K562 (cell line): ENCODE measurements around the gene RXFP1. TPM values are rescaled to one million over a fixed set of nuclear protein-coding genes. Genes with fewer than 3 reads are reported as not detected.

ENCODE experiments used
- ATAC-seq: fragments of 200-7000 bp; cut with Tn5 transposase; 3 replicates; pipeline ENCODE4 v1.9.1; 2020; ENCODE audit warnings: moderate library complexity
- BruUV-seq: library from RNA; stranded (reverse); fragments of 400-500 nt; replicated peaks from 2 replicates; lab custom pipeline; 2021; lab: Mats Ljungman, UMichigan
- CTCF ChIA-PET: fragments of 300-600 bp; formaldehyde crosslinking; extraction: SDS; loops from one replicate; lab custom pipeline; 2021; ENCODE audit warnings: low intra/inter-chr PET ratio; lab: Yijun Ruan, JAX
- POLR2A ChIA-PET: fragments of 300-600, 350-650 bp; sonication (Branson Sonifier 250); formaldehyde crosslinking; extraction: SDS; loops from one replicate; lab custom pipeline; 2021; ENCODE audit warnings: antibody characterized with exemption, inconsistent platforms; lab: Yijun Ruan, JAX
- DNase-seq, 4 experiments: peaks; one replicate each; pipeline versions ENCODE4 v3.0.0 to v3.0.0-alpha.2; 2011 to 2018; ENCODE audit warnings: low spot score in 3 of 4, mixed read lengths in 3 of 4; ENCODE audit errors: extremely low read depth in 1 of 4
- FAIRE-seq: peaks from 2 replicates; lab custom pipeline; 2011; peaks lifted over from hg19 to GRCh38; lab: Jason Lieb, UNC
- H2AFZ ChIP-seq: 2 replicates; pipeline ENCODE4 v1.6.0; 2011; ENCODE audit warnings: low read depth, low read length, control low read depth, inconsistent platforms
- H3K27ac ChIP-seq: fragments of 200-600 bp; 3 replicates; pipeline ENCODE4 v1.8.0; 2011; ENCODE audit warnings: low read depth, mild to moderate bottlenecking, control low read depth, inconsistent platforms, low read length, moderate library complexity, mixed read lengths; ENCODE audit errors: extremely low read depth
- H3K27me3 ChIP-seq, 2 experiments: fragments of 300-600 bp in 1 of 2; 2 replicates in 1 of 2; 3 replicates in 1 of 2; pipeline versions ENCODE4 v1.6.0 to v1.8.0; 2011; ENCODE audit warnings: inconsistent platforms in 2 of 2, low read length in 2 of 2, mild to moderate bottlenecking in 1 of 2, mixed read lengths in 1 of 2, moderate library complexity in 1 of 2; ENCODE audit not compliant: control insufficient read depth in 2 of 2, insufficient read depth in 2 of 2
- H3K36me3 ChIP-seq: fragments of 300-600 bp; 3 replicates; pipeline ENCODE4 v1.8.0; 2011; ENCODE audit warnings: mild to moderate bottlenecking, low read length, inconsistent platforms; ENCODE audit not compliant: control insufficient read depth, insufficient read depth
- H3K4me1 ChIP-seq, 2 experiments: fragments of 200-600 bp in 1 of 2; replicated peaks in 1 of 2; 2 replicates in 1 of 2; 3 replicates in 1 of 2; pipeline versions ENCODE4 v1.5.1 to v1.8.0; 2011; ENCODE audit warnings: inconsistent platforms in 2 of 2, low read length in 2 of 2, mild to moderate bottlenecking in 1 of 2, mixed read lengths in 1 of 2, moderate library complexity in 1 of 2; ENCODE audit not compliant: control insufficient read depth in 2 of 2, insufficient read depth in 2 of 2
- H3K4me2 ChIP-seq: 2 replicates; pipeline ENCODE4 v1.6.1; 2011; ENCODE audit warnings: low read length, control low read depth, inconsistent platforms, mixed read lengths; ENCODE audit not compliant: insufficient read depth
- H3K4me3 ChIP-seq: fragments of 200-600 bp; sonication (generic), shearing (Covaris generic); 2 replicates; pipeline ENCODE4 v1.5.1; 2016; ENCODE audit warnings: control low read depth, inconsistent platforms
- H3K79me2 ChIP-seq: fragments of 200-600 bp; 3 replicates; pipeline ENCODE4 v1.8.0; 2011; ENCODE audit warnings: low read length, inconsistent platforms; ENCODE audit not compliant: control insufficient read depth, insufficient read depth
- H3K9ac ChIP-seq, 2 experiments: 2 replicates each; pipeline versions ENCODE4 v1.6.0 to v1.6.1; 2011; ENCODE audit warnings: low read depth in 2 of 2, low read length in 2 of 2, control low read depth in 1 of 2, inconsistent platforms in 1 of 2, mild to moderate bottlenecking in 1 of 2, mixed read lengths in 1 of 2; ENCODE audit not compliant: insufficient read depth in 1 of 2
- H3K9me1 ChIP-seq: one replicate; pipeline ENCODE4 v1.6.0; 2011; ENCODE audit warnings: inconsistent platforms, mild to moderate bottlenecking, low read length, moderate library complexity; ENCODE audit not compliant: control insufficient read depth, insufficient read depth
- H3K9me3 ChIP-seq: replicated peaks from 2 replicates; pipeline ENCODE4 v1.5.1; 2011; ENCODE audit warnings: low read depth, low read length, inconsistent platforms; ENCODE audit not compliant: control insufficient read depth, insufficient read depth
- H4K20me1 ChIP-seq: replicated peaks from 2 replicates; pipeline ENCODE4 v1.6.1; 2011; ENCODE audit warnings: low read length, inconsistent platforms, mixed read lengths; ENCODE audit not compliant: control insufficient read depth, insufficient read depth
- HLTF ChIP-seq: fragments of 450-650 bp; IDR thresholded peaks from 2 replicates; pipeline ENCODE4 v1.6.1; 2016
- REST ChIP-seq, 2 experiments: fragments of 450-650 bp; formaldehyde crosslinking in 1 of 2; IDR thresholded peaks; 2 replicates each; pipeline versions ENCODE4 v1.4.0 to v1.6.1; 2014 to 2020; ENCODE audit warnings: mild to moderate bottlenecking in 2 of 2, borderline replicate concordance in 1 of 2, low read depth in 1 of 2
- ZBTB40 ChIP-seq, 2 experiments: fragments of 450-650 bp in 1 of 2; sonication (generic) in 1 of 2; formaldehyde crosslinking in 1 of 2; IDR thresholded peaks; 2 replicates each; pipeline versions ENCODE4 v1.7.1 to v1.9.0; 2016 to 2022; ENCODE audit warnings: inconsistent platforms in 1 of 2, mild to moderate bottlenecking in 1 of 2, missing genetic modification reagents in 1 of 2
- WGBS: fragments of 100-300 bp; shearing (Covaris generic); methylation state at CpG from one replicate; pipeline ENCODE4 v1.1.6; 2016; ENCODE audit warnings: low coverage, mixed read lengths; ENCODE audit not compliant: insufficient coverage; ENCODE audit errors: missing lambda C conversion rate; 5-methylcytosine and 5-hydroxymethylcytosine counted together
- in situ Hi-C: fragments of 300-500 bp; cut with MboI; formaldehyde crosslinking; loops from 4 replicates; pipeline ENCODE4 v1.15.0; 2018; ENCODE audit warnings: inconsistent platforms, mixed read lengths
- intact Hi-C: fragments of 100-400 bp; cut with micrococcal nuclease; formaldehyde crosslinking; loops from 2 replicates; pipeline ENCODE4 v1.14.2; 2022
- polyA plus RNA-seq, 8 experiments: library from polyadenylated mRNA; depleted of rRNA in 4 of 8; stranded (reverse) in 5 of 8; unstranded in 3 of 8; fragments of >200 nt; fragmentation: Nextera tagmentation in 2 of 8; fragmentation: Illumina TruSeq in 1 of 8; extraction: Ambion mirVana in 2 of 8; extraction: Trizol in 1 of 8; gene quantifications; 2 replicates each; pipeline versions ENCODE4 v1.2.1 to v1.2.3, GENCODE V29; 2011 to 2014; ENCODE audit warnings: inconsistent platforms in 1 of 8, missing spikeins in 1 of 8
- total RNA-seq, 7 experiments: library from RNA; depleted of rRNA in 6 of 7; stranded (reverse); fragments of >200 nt in 6 of 7; fragmentation: Illumina TruSeq in 2 of 7; extraction: Trizol in 2 of 7; gene quantifications; 2 replicates each; pipeline versions ENCODE4 v1.2.1 to v1.2.3, GENCODE V29; 2011 to 2021; ENCODE audit warnings: low replicate concordance in 1 of 7

Gene RXFP1
- total and polyA plus RNA-seq, 9 of the 15 experiments (the other 6 are each of a cell fraction or from before 2014, with no cell fraction given): 0.03 to 0.06 (median 0.04) TPM; not detected in 6

- FAIRE-seq: no peak
- Histone ChIP-seq H3K4me3 (no peak overlapping the region), H3K27ac (no peak overlapping the region), H4K20me1 (no peaks in the 10 kb centered on the region), H3K9me3 (no peaks in the 10 kb centered on the region), H3K9ac (no peak overlapping the region), H3K4me1 (no peaks in the 10 kb centered on the region; a peak in 1 of 5 replicates), H3K4me2 (no peak overlapping the region), H3K36me3 (no peaks in the 10 kb centered on the region), H3K79me2 (no peaks in the 10 kb centered on the region), H2AFZ (no peak overlapping the region), H3K9me1 (no peaks in the 10 kb centered on the region), H3K27me3 (no peaks in the 10 kb centered on the region; a peak in 1 of 5 replicates)
- no TSS peak for BruUV-seq
- ChIA-PET POLR2A (interaction anchor here (1.0 kb wide), 1 partner anchor 11 kb away, joined by 3 read pairs; no protein-coding TSS in a partner anchor), CTCF (no interaction called here)
- DNase-seq: no peak
- WGBS: 7% methylated on average over 6 of the region's 6 CpGs
- no peak for ATAC-seq
- in situ Hi-C loops (no loop called here), intact Hi-C loops (no loop called here)
- TF ChIP-seq HLTF: no peak
- no peak for TF ChIP-seq REST (IDR thresholded peaks at IDR 0.05; ENCODE audit: borderline replicate concordance)
- TF ChIP-seq REST (CRISPR knock-in tag; IDR thresholded peaks at IDR 0.05; ENCODE audit: low read depth): no peak
- no peak for TF ChIP-seq ZBTB40 (IDR thresholded peaks at IDR 0.05)
- no peak for TF ChIP-seq ZBTB40 (CRISPR knock-in tag; IDR thresholded peaks at IDR 0.05)
Observed at GRCh38 chr4:158532556-158533231, 11.0 kb downstream of the RXFP1 start.
